ENCODE measurements around the gene ZNF180.
A peak's percentile ranks its signal among the peaks of the same experiment; 100 is the strongest.
"Not testable (repeated sequence)": the region's sequence is repeated elsewhere in the genome, so short reads cannot be mapped to it uniquely, and the experiment has no call there.

ZNF180 gene

DNA sequence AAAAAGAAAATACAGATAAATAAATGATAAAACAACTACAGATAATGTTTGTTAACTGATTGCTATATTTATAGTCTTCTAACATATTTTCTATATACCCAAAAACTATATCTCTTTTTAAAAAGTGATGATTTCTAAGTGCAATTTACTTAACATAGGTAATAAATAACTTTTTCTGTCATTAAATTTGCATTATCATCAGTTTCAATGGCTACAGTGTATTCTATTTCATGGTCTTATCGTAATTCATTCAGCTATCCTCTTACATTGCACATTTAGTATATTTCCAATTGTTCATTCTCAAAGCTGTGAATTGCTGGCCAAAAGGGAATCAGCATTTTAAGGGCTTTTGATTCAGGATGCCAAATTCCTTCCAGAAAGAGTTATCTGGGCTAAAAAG is 3.6 kb downstream of the ZNF180 start:
- no peak for DNase-seq

DNA sequence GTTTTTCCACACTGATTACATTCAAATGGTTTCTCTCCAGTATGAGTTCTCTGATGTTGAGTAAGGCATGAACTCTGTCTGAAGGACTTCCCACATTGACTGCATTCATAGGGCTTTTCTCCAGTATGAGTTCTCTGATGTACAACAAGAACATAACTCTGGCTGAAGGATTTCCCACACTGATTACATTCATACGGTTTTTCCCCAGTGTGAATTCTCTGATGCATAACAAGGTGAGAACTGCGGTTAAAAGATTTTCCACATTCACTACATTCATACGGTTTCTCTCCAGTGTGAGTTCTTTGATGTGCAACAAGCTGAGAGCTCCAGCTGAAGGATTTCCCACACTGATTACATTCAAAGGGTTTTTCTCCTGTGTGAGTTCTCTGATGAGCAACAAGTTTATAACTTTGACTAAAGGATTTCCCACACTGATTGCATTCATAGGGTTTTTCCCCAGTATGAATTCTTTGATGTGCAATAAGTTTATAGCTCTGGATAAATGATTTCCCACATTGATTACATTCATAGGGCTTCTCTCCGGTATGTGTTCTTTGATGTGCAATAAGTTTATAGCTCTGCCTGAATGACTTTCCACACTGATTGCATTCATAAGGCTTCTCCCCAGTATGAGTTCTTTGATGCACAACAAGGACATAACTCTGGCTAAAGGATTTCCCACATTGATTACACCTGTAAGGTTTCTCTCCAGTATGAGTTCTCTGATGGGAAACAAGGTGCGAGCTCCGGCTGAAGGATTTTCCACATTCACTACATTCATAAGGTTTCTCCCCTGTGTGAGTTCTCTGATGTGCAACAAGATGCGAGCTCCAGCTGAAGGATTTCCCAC is 23.5 kb downstream of the ZNF180 start:
- no peak for DNase-seq

DNA sequence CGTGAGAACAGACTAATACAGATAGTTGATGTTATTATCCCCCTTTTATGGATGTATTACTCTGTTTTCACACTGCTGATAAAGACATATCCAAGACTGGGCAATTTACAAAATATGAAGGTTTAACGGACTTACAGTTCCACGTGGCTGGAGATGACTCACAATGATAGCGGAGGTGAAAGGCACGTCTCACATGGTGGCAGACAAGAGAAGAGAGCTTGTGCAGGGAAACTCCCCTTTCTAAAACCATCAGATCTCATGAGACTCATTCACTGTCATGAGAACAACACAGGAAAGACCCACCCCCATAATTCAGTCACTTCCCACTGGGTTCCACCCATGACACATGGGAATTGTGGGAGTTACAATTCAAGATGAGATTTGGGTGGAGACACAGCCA is 31.6 kb downstream of the ZNF180 start:
- not testable (repeated sequence) for DNase-seq

DNA sequence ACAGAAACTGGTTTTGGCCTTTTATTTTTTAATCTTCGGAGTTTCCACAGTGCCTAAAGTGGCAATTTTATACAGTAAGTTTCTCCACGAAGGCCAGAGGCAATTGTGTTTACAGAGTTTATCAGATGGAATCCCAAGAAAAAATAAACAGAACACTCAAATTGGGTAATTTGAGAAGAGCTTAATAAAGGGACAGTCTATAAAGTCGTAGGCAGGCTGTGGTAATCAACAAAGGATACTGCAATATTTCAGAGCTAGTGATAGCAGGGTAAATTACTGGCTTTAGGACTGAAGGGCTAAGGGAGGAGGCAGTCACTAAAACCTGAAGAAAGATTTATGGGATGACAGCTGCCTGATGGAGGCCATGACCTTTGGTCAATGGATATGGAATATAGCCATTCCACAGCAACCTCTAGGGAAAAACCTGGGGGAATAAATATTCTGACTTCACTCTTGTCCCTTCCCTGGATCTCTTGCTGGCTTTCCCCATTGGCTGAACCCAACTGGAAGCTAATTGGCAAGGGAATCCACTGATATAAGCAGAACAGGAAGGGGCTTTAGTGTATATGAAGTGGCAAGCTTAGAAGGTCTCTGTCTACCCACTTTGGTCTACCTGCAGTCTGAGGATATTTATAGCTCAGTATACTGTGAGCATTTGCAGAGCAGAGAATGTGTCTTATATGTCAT is 37.6 kb downstream of the ZNF180 start:
- DNase-seq: not testable (repeated sequence)

DNA sequence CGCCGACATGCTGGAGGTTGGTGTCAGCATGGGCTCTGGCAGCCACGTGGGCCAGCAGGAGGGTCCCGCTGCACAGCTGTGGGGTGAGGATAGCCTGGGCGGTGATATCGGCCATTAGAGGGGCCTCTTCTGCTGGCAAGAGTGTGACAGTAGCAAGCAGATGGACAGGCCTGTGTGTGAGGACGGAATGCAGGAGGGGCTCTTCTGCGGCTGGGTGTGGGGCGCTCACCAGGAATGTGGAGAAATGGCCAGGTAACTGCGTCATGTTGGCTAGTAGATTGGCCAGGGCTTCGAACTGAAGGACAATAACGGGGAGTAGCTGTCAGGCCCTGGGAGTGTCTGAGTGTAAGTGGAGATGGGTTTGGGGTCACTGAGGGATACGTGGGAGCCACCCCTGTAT is 44.3 kb downstream of the ZNF180 start:
- DNase-seq: not testable (repeated sequence)

DNA sequence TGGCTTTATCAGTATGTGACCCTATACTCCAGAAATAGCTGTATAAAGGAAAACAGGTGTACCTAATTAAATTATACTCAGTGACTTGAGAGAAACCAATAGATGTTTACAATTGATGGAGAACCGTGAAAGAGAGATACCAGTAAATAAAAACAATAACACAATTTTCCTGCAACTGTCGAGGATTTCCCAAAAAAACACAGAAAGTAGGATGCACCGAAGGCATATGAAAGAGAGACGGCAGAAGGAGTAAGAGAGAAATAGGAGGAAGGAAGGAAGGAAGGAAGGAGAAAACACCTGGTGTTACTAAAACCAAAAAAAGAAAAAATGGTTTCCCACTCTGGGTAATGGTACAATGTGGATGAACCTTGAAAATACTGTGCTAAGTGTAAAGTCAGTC is 45.2 kb downstream of the ZNF180 start:
- no peak for DNase-seq

DNA sequence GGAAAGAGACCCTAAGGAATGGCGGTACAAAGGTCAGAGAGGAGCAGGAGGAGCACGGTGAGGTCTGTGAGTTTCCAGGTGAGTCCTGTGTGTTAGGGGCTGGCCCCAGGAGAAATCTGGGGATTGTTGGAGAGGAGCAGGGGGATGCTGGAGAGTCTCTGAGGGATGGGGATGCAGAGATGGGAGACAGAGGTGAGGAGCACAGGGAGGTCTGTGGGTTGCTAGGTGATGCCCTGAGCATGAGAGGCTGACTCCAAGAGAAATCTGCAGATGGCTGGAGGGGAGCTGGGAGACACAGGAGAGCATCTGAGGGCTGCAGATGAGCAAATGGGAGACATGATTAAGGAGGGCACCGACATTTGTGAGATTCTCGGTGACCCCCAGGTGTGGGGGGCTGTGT is 48.0 kb downstream of the ZNF180 start:
- DNase-seq: no peak

DNA sequence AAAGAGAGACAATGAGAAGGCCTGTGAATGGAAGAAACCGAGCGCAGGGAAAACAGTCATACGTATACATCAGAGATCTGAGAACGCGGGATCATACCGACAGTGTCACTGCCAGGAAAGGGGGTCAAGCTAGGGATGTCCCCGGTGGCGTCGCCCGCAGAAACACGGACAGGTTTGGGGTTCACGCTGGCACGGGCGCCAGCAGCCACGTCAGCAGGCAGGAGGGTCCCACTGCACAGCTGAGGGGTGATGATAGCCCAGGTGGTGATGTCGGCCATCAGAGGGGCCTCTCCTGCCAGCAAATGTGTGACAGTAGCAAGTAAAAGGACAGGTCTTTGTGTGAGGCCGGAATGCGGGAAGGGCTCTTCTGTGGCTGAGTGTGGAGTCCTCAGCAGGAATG is 48.6 kb downstream of the ZNF180 start:
- no peak for DNase-seq

DNA sequence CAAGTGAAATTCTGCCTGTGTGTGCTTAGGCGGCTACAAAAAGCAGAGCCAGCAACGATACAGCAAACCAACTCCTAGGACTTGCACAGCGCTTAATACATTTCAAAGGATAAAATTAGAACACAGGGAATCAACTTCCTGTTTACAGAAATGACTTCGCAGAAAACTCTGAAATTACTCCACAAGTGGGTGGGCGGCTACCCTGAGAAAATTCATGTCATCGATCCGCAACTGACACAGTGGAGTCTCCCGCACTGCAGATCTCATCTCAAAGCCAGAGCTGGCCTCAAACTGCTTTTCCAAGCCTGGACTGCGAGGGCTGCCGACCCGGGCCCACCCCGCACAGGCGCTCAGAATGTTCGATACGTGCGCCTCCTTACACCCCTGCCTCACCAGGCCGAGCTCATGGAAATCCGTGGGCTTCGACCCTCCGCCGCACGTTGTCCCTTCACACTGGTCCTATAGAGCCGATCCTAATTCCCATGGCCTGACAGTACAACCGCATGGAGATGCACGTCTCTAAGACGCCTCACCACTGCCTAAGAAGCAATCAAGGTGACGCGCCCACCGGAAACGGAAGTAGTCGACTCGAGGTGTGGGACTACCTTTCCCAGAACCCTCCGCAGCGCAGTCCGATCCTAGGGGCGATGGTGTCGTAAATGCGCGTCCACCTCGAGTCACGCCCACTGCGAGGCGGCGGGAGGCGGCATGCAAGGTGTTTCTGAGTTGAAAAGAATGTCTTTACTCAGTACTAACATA is 52.2 kb downstream of the ZNF180 start, which contains the start of gene ZNF229:
Gene ZNF229, minus strand, starts transcription at position 557 of the 759 bp plus-strand sequence. CDS start 5,625 bp downstream, outside the sequence.
- DNase-seq: peak; percentile 82

DNA sequence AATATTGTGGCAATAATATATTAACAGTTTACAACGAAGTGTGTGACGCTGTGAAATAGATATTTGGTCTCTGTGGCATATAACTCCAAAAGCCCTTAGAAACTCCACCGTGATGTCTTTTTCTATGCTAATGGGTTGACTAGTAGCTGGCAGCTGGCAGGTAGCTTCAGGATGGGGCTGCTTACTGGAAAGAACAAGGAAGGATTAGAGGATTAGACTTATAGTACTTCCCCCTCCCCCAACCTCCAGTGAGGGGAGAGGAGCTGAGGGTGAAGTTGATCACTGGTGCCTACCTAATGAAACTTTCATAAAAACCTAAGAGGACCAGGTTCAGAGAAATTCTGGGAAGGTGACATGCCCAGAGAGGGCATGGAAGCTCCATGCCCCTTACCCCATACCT is 61.9 kb downstream of the ZNF180 start:
- no peak for DNase-seq

DNA sequence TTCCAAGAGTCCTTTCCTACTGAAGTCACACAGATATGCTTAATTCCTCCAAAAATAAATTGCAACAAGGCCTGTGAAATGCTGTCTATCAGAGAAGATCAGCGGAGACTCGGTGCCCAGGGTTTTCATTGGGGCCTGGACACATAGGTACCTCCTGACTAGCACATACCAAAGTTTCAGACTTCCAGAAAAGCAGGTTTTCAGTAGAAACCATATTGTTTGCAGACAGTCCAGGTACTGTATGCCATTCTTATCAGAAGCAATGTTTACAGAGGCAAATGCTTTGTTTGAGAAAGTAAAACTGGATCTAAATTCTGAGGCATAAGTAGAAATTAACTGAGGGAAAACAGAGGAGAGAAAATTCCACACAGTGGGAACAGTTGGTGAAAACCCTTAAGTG is 64.9 kb downstream of the ZNF180 start:
- DNase-seq: no peak

DNA sequence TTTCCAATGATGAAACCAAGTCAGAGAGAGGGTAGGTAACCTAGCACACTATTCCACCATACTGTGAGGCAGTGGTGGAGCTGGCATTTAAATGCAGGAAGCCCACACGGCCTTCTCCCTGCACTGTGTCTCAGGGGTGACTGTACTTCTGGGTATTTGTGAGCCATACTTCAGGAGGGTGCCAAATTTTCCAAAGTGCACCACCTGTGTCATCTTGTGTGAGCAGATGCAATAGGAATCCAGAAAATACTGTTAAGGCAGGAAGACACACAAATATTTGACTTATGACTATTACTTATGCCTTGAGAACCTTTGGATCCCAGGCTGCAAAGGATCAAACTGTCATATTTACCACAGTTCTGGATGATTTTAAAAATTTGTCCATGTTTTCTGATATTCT is 69.4 kb downstream of the ZNF180 start:
- DNase-seq: no peak

Data from stimulated activated CD8-positive, alpha-beta memory T cell treated with anti-CD3 and anti-CD28 coated beads, Interleukin-4, amount 100 ng/mL, for 48 hours (primary cell).